Measurements from ENCODE around the gene TNS3.

The TNS3 gene

DNA sequence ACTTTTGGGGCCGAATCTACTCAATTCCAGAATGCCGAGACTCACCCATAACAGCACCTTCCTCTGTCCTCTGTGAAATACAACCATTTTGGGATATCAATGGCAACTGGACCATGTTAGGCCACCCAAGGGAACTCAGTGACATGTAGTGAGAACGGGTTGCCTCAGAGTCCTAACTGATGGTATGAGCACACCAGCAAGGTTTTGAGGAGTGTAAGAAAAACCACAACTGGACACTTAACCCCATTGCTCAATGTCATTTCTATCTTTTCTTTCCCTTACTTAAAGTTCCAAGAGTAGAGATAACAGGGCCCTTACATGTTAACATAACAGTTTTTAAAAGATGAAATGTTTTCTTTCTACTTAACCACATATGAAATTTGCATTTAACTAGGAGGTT is 67.1 kb downstream of the TNS3 start:
- Histone ChIP-seq H3K27me3 (ENCODE audit: insufficient read depth, poor library complexity, severe bottlenecking) (no peaks in the 10 kb centered on the region), H3K27ac (replicated peaks) (no peak overlapping the region), H3K4me3 (replicated peaks; ENCODE audit: insufficient read depth, low read length) (no peak overlapping the region)
- TF ChIP-seq REST (IDR thresholded peaks at IDR 0.05; ENCODE audit: insufficient replicate concordance, low read depth) (no peak), CTCF (IDR thresholded peaks at IDR 0.05; ENCODE audit: insufficient read depth, low read length) (no peak), SPI1 (IDR thresholded peaks at IDR 0.05; ENCODE audit: borderline replicate concordance, low read depth) (no peak), POLR2AphosphoS5 (IDR thresholded peaks at IDR 0.05; ENCODE audit: low read depth) (no peak), GABPA (IDR thresholded peaks at IDR 0.05; ENCODE audit: low read depth) (no peak)
- DNase-seq (ENCODE audit: low read depth in 1 of 2, low spot score in 1 of 2): no peak

GRCh38 chr7:47514367-47514766 is 67.5 kb downstream of the TNS3 start:
- Histone ChIP-seq H3K4me3 (replicated peaks; ENCODE audit: insufficient read depth, low read length) (no peak overlapping the region), H3K27ac (replicated peaks) (no peak overlapping the region), H3K27me3 (ENCODE audit: insufficient read depth, poor library complexity, severe bottlenecking) (no peaks in the 10 kb centered on the region)
- no peak for TF ChIP-seq CTCF (IDR thresholded peaks at IDR 0.05; ENCODE audit: insufficient read depth, low read length)
- TF ChIP-seq REST (IDR thresholded peaks at IDR 0.05; ENCODE audit: insufficient replicate concordance, low read depth): no peak
- TF ChIP-seq GABPA (IDR thresholded peaks at IDR 0.05; ENCODE audit: low read depth): no peak
- TF ChIP-seq POLR2AphosphoS5 (IDR thresholded peaks at IDR 0.05; ENCODE audit: low read depth): no peak
- TF ChIP-seq SPI1 (IDR thresholded peaks at IDR 0.05; ENCODE audit: borderline replicate concordance, low read depth): no peak
- no peak for DNase-seq (ENCODE audit: low read depth in 1 of 2, low spot score in 1 of 2)

DNA sequence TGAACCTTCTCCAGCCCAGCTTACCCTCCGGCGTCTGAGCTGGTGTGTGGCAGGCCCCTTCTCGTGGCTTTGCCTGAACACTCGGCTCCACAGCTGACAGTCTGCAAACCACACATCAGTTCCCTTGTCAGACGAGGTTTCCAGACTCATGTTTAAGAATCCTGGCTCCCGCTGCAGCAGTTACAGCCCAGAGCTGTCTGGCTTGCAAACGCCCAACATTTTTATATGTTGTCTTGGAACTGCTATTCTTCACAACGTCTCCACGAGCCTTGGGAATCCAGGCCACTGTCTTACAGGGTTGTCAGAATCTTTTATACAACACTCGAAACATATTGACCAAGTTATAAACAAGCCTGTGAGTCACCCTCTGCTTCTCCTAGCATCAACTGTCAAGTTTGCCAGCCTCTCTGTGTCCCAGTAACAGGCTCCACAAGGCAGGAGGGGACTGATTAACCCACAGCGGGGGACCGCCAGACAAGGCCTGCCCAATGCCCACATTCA is 68.1 kb downstream of the TNS3 start:
- Histone ChIP-seq H3K27me3 (ENCODE audit: insufficient read depth, poor library complexity, severe bottlenecking) (no peaks in the 10 kb centered on the region), H3K4me3 (replicated peaks; ENCODE audit: insufficient read depth, low read length) (no peak overlapping the region), H3K27ac (replicated peaks) (no peak overlapping the region)
- TF ChIP-seq CTCF (IDR thresholded peaks at IDR 0.05; ENCODE audit: insufficient read depth, low read length) (no peak), SPI1 (IDR thresholded peaks at IDR 0.05; ENCODE audit: borderline replicate concordance, low read depth) (no peak), REST (IDR thresholded peaks at IDR 0.05; ENCODE audit: insufficient replicate concordance, low read depth) (no peak), POLR2AphosphoS5 (IDR thresholded peaks at IDR 0.05; ENCODE audit: low read depth) (no peak), GABPA (IDR thresholded peaks at IDR 0.05; ENCODE audit: low read depth) (no peak)
- DNase-seq (ENCODE audit: low read depth in 1 of 2, low spot score in 1 of 2): no peak

All from HL-60 (cell line).